ENCODE data around the gene LRFN4.
A peak's percentile ranks its signal among the peaks of the same experiment; 100 is the strongest.

LRFN4 gene

GRCh38 chr11:66901964-66902390 lies 45.1 kb downstream of the LRFN4 start:
- no peak for TF ChIP-seq CTCF (IDR thresholded peaks at IDR 0.05; ENCODE audit: unreplicated experiment in 3 of 3)
- Mint-ChIP-seq H3K4me3 (no peak overlapping the region), H3K9me3 (no peaks in the 10 kb centered on the region), H3K4me1 (peaks cover 30% of the 10 kb centered on the region), H3K27ac (no peak overlapping the region), H3K27me3 (ENCODE audit: low read depth) (peaks cover 3% of the 10 kb centered on the region), H3K36me3 (ENCODE audit: low read depth) (no peaks in the 10 kb centered on the region)

GRCh38 chr11:66902486-66903177 lies 45.8 kb downstream of the LRFN4 start:
- Mint-ChIP-seq H3K27me3 (ENCODE audit: low read depth) (peaks cover 3% of the 10 kb centered on the region), H3K4me3 (no peak overlapping the region), H3K9me3 (no peaks in the 10 kb centered on the region), H3K36me3 (ENCODE audit: low read depth) (no peaks in the 10 kb centered on the region), H3K4me1 (peaks cover 33% of the 10 kb centered on the region), H3K27ac (no peak overlapping the region)
- TF ChIP-seq CTCF (IDR thresholded peaks at IDR 0.05; ENCODE audit: unreplicated experiment in 3 of 3) = no peak

- Mint-ChIP-seq H3K9me3 (no peaks in the 10 kb centered on the region), H3K4me3 (no peak overlapping the region), H3K27ac (no peak overlapping the region), H3K27me3 (ENCODE audit: low read depth) (peaks cover 3% of the 10 kb centered on the region), H3K36me3 (ENCODE audit: low read depth) (no peaks in the 10 kb centered on the region), H3K4me1 (peaks cover 41% of the 10 kb centered on the region)
- TF ChIP-seq CTCF (IDR thresholded peaks at IDR 0.05; ENCODE audit: unreplicated experiment in 3 of 3) = no peak
Observed at GRCh38 chr11:66904055-66904454, 47.2 kb downstream of the LRFN4 start.

DNA sequence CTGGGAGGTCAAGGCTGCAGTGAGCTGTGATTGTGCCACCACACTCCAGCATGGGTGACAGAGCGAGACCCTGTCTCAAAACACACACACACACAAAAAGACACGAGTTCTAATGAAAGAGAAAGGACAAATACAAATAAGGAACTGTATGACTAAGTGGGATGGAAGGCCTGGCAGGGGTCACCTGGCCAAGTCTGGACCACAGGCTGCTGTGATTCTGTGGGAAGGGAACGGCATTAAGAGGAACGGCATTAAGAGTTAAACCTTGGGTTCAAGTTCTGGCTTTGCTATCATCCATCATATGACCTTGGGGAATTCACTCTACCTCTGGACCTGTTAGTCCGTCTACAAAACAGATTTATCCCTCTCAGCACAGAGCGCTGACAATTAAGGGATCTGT lies 47.7 kb downstream of the LRFN4 start:
- Mint-ChIP-seq H3K36me3 (ENCODE audit: low read depth) (no peaks in the 10 kb centered on the region), H3K27me3 (ENCODE audit: low read depth) (peaks cover 3% of the 10 kb centered on the region), H3K4me3 (no peak overlapping the region), H3K9me3 (no peaks in the 10 kb centered on the region), H3K4me1 (peaks cover 41% of the 10 kb centered on the region), H3K27ac (peak overlapping the region in 1 of 3 experiments; percentile 23)
- no peak for TF ChIP-seq CTCF (IDR thresholded peaks at IDR 0.05; ENCODE audit: unreplicated experiment in 3 of 3)

GRCh38 chr11:66904981-66905521 lies 48.2 kb downstream of the LRFN4 start:
- H3K27me3 Mint-ChIP-seq (ENCODE audit: low read depth) = peaks cover 3% of the 10 kb centered on the region
- no peaks in the 10 kb centered on the region for H3K9me3 Mint-ChIP-seq
- no peak overlapping the region for H3K4me3 Mint-ChIP-seq
- peaks cover 41% of the 10 kb centered on the region for H3K4me1 Mint-ChIP-seq
- no peak for TF ChIP-seq CTCF (IDR thresholded peaks at IDR 0.05; ENCODE audit: unreplicated experiment in 3 of 3)
- H3K36me3 Mint-ChIP-seq (ENCODE audit: low read depth) = no peaks in the 10 kb centered on the region
- H3K27ac Mint-ChIP-seq = peak overlapping the region in 2 of 3 experiments; percentile 23 to 74

DNA sequence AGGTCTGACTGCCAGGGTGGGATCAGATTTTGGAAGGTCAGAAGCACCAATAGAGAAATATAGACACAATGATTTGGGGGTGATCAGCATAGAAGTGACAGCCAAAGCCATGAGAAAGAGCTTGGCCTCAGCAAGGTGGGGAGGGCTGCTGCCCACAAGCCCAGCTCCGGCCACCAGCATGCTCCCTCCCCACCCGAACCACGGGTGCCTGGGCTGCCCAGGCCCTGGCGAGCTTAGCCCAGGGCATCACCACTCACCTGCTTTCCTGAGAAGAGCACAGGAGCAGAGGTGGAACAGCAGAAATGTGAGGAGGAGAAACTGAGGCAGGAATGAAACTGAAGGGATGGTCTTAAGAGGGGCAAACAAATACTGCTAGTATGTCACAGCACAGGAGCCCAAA lies 48.8 kb downstream of the LRFN4 start:
- Mint-ChIP-seq H3K36me3 (ENCODE audit: low read depth) (no peaks in the 10 kb centered on the region), H3K27ac (peak overlapping the region in 2 of 3 experiments; percentile 17 to 23), H3K4me3 (no peak overlapping the region), H3K27me3 (ENCODE audit: low read depth) (peaks cover 3% of the 10 kb centered on the region), H3K4me1 (peaks cover 41% of the 10 kb centered on the region), H3K9me3 (no peaks in the 10 kb centered on the region)
- TF ChIP-seq CTCF (IDR thresholded peaks at IDR 0.05; ENCODE audit: unreplicated experiment in 3 of 3) = no peak

Measured in nephron (organoid).